Astrocyte (in vitro differentiated cells and primary cell): ENCODE measurements around the gene MYO5B.

Experiments
- CTCF ChIP-seq: IDR thresholded peaks from 2 replicates; pipeline ENCODE4 v1.5.1; 2011; ENCODE audit warnings: low read depth, mild to moderate bottlenecking, inconsistent platforms, low read length, moderate library complexity; ENCODE audit not compliant: insufficient read depth
- EZH2 ChIP-seq: IDR thresholded peaks from 2 replicates; pipeline ENCODE4 v1.6.1; 2012; ENCODE audit warnings: mild to moderate bottlenecking, low read length, inconsistent platforms; ENCODE audit not compliant: insufficient read depth

DNA sequence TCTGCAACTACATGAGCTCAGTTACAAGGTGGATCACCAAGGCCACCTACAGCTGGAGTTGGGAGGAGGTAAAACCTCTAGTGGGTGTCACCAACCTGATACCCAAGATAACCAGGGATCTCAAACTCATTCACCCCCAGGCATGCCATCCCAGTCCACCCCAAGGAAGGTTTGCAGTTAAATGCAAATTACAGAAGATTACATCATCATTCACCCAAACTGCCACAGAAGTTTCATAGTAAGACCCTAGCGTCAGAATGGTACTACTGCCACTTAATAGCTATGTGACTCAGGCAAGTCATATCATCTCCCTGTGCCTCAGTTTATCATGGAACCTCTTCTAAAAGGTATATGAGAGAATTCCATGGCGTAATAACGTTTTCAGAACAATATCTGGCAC is 111.2 kb downstream of the MYO5B start:
- TF ChIP-seq CTCF: no peak
- no peak for TF ChIP-seq EZH2
